Progenitor cell of endocrine pancreas (in vitro differentiated cells): ENCODE data around the gene ZNF747. TPM values are rescaled to one million over a fixed set of nuclear protein-coding genes. Genes with fewer than 3 reads are reported as not detected.
A peak's percentile ranks its signal among the peaks of the same experiment; 100 is the strongest.

Source experiments
- DNase-seq: peaks from one replicate; pipeline ENCODE4 v3.0.0; 2021; ENCODE audit warnings: low spot score; ENCODE audit not compliant: unreplicated experiment
- H3K27ac Mint-ChIP-seq: 2 replicates; pipeline ENCODE4 v1.8.0; 2021; ENCODE audit warnings: mild to moderate bottlenecking, moderate library complexity, mixed read lengths
- H3K27me3 Mint-ChIP-seq: 2 replicates; pipeline ENCODE4 v1.8.0; 2021; ENCODE audit warnings: mixed read lengths
- H3K36me3 Mint-ChIP-seq: 2 replicates; pipeline ENCODE4 v1.8.0; 2022; ENCODE audit warnings: mixed read lengths; ENCODE audit not compliant: insufficient read depth
- H3K4me1 Mint-ChIP-seq: 2 replicates; pipeline ENCODE4 v1.8.0; 2021; ENCODE audit warnings: low read depth, mixed read lengths
- H3K4me3 Mint-ChIP-seq: 2 replicates; pipeline ENCODE4 v1.8.0; 2021; ENCODE audit warnings: low read depth, mild to moderate bottlenecking, moderate library complexity, mixed read lengths
- H3K9me3 Mint-ChIP-seq: 2 replicates; pipeline ENCODE4 v1.8.0; 2021; ENCODE audit warnings: low read depth, mixed read lengths
- total RNA-seq: library from RNA; stranded (reverse); gene quantifications from 2 replicates; pipeline ENCODE4 v1.2.1, GENCODE V29; 2021
- TF ChIP-seq, protein P1 (sequence below): fragments of 200-600 bp; sonication (generic); IDR thresholded peaks from one replicate; pipeline ENCODE4 v1.5.0; 2021; ENCODE audit warnings: antibody characterized with exemption, mild to moderate bottlenecking; ENCODE audit not compliant: unreplicated experiment

Gene ZNF747
- total RNA-seq, 1 donor from 2014 or later = 18.1 TPM

DNA sequence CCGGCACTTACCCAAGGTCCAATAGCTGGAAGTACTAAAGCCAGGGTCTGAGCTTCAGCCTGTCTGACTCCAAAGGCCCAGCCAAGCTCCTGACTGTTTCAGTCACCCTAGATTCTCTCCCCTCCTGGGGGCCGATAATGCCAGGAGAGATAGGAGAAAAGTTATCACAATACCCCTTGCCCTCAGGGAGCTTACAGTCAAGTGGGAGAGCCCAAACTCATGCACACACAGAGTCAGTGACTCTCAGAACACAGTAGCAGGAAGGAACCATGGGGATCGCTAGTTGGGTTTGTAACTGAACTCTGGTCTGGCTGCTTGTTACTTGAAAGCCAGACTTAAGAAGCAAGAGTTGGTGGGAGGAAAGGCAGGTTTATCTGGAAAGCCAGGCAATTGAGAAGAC is 23.1 kb downstream of the ZNF747 start:
- peaks cover 3% of the 10 kb centered on the region for H3K27me3 Mint-ChIP-seq
- H3K36me3 Mint-ChIP-seq = no peaks in the 10 kb centered on the region
- TF ChIP-seq, protein P1, sequence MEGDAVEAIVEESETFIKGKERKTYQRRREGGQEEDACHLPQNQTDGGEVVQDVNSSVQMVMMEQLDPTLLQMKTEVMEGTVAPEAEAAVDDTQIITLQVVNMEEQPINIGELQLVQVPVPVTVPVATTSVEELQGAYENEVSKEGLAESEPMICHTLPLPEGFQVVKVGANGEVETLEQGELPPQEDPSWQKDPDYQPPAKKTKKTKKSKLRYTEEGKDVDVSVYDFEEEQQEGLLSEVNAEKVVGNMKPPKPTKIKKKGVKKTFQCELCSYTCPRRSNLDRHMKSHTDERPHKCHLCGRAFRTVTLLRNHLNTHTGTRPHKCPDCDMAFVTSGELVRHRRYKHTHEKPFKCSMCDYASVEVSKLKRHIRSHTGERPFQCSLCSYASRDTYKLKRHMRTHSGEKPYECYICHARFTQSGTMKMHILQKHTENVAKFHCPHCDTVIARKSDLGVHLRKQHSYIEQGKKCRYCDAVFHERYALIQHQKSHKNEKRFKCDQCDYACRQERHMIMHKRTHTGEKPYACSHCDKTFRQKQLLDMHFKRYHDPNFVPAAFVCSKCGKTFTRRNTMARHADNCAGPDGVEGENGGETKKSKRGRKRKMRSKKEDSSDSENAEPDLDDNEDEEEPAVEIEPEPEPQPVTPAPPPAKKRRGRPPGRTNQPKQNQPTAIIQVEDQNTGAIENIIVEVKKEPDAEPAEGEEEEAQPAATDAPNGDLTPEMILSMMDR = no peak
- H3K9me3 Mint-ChIP-seq = no peaks in the 10 kb centered on the region
- no peaks in the 10 kb centered on the region for H3K4me1 Mint-ChIP-seq
- no peak overlapping the region for H3K4me3 Mint-ChIP-seq
- no peak overlapping the region for H3K27ac Mint-ChIP-seq
- DNase-seq = no peak

DNA sequence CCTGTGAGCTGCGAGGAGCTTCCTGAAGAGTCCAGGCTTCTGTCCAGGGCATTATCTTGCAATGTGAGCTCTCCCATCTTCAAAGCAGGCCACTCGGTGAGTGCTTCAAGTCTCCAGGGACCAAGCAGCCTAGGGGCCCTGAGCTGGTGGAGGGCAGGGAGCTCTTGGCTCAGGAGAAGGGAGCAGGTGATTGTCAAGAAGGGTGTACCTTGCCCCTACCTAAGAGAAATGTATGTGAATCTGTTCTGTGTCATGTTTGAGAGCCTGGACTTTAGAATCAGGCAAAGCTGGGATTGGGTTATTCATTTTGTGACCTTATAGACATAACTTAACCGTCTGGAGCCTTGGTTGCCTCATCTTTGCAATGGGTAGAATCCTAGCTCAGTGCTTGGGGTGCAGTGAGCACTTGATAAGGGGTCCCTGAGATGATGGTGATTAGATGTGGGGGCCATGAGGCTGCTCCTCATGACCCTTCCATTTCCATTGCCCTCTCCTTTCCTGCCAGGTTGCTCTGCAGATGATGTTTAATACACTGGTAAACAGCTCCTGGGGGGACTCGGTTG is 24.2 kb downstream of the ZNF747 start:
- Mint-ChIP-seq H3K4me1 (no peaks in the 10 kb centered on the region), H3K4me3 (no peak overlapping the region), H3K27me3 (peaks cover 2% of the 10 kb centered on the region), H3K9me3 (no peaks in the 10 kb centered on the region), H3K36me3 (no peaks in the 10 kb centered on the region), H3K27ac (no peak overlapping the region)
- TF ChIP-seq, protein P1 = no peak
- no peak for DNase-seq

DNA sequence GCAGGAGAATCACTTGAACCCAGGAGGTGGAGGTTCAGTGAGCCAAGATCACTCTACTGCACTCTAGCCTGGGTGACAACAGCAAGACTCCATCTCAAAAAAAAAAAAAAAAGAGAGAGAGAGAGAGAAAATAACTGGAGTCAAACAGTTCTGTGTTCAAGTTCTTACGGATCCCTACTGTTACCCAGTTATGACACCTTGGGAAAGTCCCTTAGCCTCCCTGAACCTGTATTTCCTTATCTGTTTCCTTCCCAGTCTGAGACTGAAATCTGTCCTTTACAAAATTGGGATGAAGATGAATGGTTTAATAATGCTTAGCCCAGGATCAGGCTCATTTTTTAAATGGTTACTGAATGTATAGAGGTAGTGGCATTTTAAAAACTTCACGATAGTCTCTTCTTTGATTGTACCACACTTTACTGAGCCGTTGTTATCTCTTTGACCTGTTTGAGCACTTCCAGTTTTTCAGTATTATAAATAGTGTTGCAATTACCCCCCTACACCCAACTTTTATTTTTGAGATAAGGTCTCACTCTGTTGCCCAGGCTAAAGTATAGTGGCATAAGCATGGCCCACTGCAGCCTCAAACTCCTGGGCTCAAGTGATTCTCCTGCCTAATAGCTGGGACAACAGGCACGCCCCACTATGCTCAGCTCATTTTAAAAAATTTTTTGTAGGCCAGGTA is 25.4 kb downstream of the ZNF747 start:
- no peak overlapping the region for H3K27ac Mint-ChIP-seq
- H3K9me3 Mint-ChIP-seq = no peaks in the 10 kb centered on the region
- H3K27me3 Mint-ChIP-seq = no peaks in the 10 kb centered on the region
- no peak for DNase-seq
- no peaks in the 10 kb centered on the region for H3K4me1 Mint-ChIP-seq
- H3K36me3 Mint-ChIP-seq = no peaks in the 10 kb centered on the region
- TF ChIP-seq, protein P1 = no peak
- no peak overlapping the region for H3K4me3 Mint-ChIP-seq

DNA sequence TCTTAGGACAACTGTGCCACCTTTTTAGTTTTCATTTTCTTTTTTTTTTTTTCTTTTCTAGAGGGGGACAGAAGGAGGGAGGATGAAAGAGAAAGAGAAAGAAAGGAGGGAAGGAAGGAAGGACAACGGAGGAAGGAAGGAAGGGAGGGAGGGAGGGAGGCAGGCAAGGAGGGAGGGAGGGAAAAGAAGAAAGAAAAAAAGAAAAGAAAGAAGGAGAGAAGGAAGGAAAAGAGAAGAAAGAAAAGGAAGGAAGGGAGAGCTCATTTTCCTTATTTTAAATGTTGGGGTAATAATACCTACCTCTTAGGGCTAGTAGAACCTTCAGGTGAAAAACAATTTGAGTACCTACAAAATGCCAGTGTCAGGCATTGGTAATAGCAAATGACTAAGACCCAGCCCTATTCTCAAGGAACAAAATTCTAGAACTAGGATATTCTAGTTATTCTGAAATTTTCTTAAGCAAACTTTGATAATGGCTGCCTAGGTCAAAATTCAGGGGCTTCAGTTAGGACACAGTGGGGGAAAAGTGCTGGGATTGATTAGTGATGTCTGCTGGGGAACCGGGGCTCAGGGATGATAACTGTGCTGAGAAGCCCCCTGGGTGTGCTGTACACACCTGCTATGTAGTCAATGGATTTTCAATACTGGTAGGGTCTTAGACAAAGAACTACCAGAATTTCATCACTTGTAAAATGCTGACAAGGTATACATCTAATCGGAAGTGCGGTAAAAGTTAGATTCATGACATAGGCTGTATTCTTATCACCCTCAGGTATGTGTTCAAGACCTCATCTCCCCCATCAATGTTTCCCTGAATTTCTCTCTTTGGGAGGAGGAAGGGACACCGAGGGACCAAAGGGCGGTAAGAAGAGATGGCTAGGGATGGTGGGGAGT is 31.0 kb downstream of the ZNF747 start:
- H3K4me3 Mint-ChIP-seq = no peak overlapping the region
- no peaks in the 10 kb centered on the region for H3K9me3 Mint-ChIP-seq
- TF ChIP-seq, protein P1 = no peak
- H3K27me3 Mint-ChIP-seq = peaks cover 5% of the 10 kb centered on the region
- DNase-seq = no peak
- H3K36me3 Mint-ChIP-seq = no peaks in the 10 kb centered on the region
- peak overlapping the region; percentile 40 for H3K27ac Mint-ChIP-seq
- no peaks in the 10 kb centered on the region for H3K4me1 Mint-ChIP-seq

DNA sequence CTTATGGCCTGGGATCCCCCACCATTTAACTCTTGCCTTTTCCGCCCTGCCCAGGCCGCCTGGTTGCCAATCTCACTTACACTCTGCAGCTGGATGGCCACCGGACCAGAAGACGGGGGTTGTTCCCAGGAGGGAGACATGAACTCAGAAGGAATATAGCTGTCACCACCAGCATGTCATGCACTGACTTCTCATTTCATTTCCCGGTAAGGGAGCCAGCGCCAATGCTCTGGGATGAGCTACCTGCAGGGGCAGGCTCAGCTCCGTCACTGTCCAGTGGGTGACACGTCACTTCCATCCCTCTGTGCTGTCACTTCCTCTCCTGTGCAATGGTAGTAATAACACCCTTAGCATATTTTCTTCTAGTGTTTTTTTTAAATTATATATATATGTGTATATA is 35.4 kb downstream of the ZNF747 start:
- H3K4me1 Mint-ChIP-seq = no peaks in the 10 kb centered on the region
- H3K27ac Mint-ChIP-seq = no peak overlapping the region
- no peak for DNase-seq
- H3K36me3 Mint-ChIP-seq = no peaks in the 10 kb centered on the region
- no peak overlapping the region for H3K4me3 Mint-ChIP-seq
- no peaks in the 10 kb centered on the region for H3K9me3 Mint-ChIP-seq
- peaks cover 6% of the 10 kb centered on the region for H3K27me3 Mint-ChIP-seq
- TF ChIP-seq, protein P1 = no peak
